GM12801 (cell line): ENCODE measurements around the gene EMC8.

Experiments
- CTCF ChIP-seq: IDR thresholded peaks from one replicate; pipeline ENCODE4 v1.5.1; 2011; ENCODE audit warnings: control low read depth; ENCODE audit not compliant: insufficient read length; ENCODE audit errors: extremely low read depth

The EMC8 gene

GRCh38 chr16:85844169-85844481 is 44.8 kb upstream of the EMC8 start:
- no peak for TF ChIP-seq CTCF

- no peak for TF ChIP-seq CTCF
These were observed 44.3 kb upstream of the EMC8 start for GRCh38 chr16:85843471-85844168.

- no peak for TF ChIP-seq CTCF
These were observed 43.5 kb upstream of the EMC8 start for GRCh38 chr16:85842848-85843247.

- no peak for TF ChIP-seq CTCF
These were observed 43.1 kb upstream of the EMC8 start for GRCh38 chr16:85842435-85842834.

- no peak for TF ChIP-seq CTCF
These were observed 41.5 kb upstream of the EMC8 start for GRCh38 chr16:85840801-85841200.

GRCh38 chr16:85840395-85840794 is 41.1 kb upstream of the EMC8 start:
- no peak for TF ChIP-seq CTCF

- no peak for TF ChIP-seq CTCF
These were observed 40.4 kb upstream of the EMC8 start for GRCh38 chr16:85839681-85840240.
